ENCODE results near the gene UBR2. TPM values are rescaled to one million over a fixed set of nuclear protein-coding genes. Genes with fewer than 3 reads are reported as not detected.
"Not testable (repeated sequence)": the region's sequence is repeated elsewhere in the genome, so short reads cannot be mapped to it uniquely, and the experiment has no call there.

Gene UBR2
- total RNA-seq, 1 experiment from 2014 or later = 13.1 TPM

DNA sequence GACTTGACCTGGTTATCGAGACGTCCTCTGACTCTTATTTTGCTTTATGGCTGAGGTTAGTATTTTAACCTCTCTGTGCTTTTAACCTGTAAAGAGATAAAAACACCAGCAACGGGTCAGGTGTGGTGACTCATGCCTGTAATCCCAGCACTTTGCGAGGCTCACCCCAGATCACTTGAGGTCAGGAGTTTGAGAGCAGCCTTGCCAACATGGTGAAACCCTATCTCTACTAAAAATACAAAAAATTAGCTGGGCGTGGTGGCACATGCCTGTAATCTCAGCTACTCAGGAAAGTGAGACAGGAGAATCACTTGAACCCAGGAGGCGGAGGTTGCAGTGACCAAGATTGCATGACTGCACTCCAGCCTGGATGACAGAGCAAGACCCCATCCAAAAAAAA, 110.5 kb downstream of the UBR2 start:
- DNase-seq; H3K4me3 ChIP-seq (ENCODE audit: insufficient read depth, low read depth, low read length); H3K27me3 ChIP-seq (ENCODE audit: control insufficient read depth, insufficient read depth, low read length): not testable (repeated sequence)
- H3K36me3 ChIP-seq (replicated peaks; ENCODE audit: control insufficient read depth, insufficient read depth, low read length) = peaks cover 21% of the 10 kb centered on the region

DNA sequence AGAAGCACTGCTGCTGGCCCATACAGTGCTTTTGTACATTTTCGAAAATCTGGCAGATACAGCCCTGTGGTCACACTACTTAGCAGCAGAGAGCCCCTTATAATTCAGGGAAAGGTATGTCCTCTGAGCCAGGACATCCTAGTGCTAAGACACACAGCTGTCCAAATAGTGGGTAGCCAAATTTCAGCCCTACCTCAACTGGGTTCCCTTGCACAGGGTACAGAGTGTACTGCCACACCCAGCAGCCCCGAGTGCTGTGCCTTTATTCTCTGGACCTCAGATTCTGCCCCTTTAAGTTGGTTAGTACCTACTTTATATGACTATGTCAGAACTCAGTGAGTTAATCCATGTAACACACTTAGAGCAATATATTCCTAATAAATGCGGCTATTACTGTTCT, 111.0 kb downstream of the UBR2 start:
- H3K4me3 ChIP-seq (ENCODE audit: insufficient read depth, low read depth, low read length) = no peak overlapping the region
- peaks cover 20% of the 10 kb centered on the region for H3K36me3 ChIP-seq (replicated peaks; ENCODE audit: control insufficient read depth, insufficient read depth, low read length)
- no peak for DNase-seq
- no peaks in the 10 kb centered on the region for H3K27me3 ChIP-seq (ENCODE audit: control insufficient read depth, insufficient read depth, low read length)

DNA sequence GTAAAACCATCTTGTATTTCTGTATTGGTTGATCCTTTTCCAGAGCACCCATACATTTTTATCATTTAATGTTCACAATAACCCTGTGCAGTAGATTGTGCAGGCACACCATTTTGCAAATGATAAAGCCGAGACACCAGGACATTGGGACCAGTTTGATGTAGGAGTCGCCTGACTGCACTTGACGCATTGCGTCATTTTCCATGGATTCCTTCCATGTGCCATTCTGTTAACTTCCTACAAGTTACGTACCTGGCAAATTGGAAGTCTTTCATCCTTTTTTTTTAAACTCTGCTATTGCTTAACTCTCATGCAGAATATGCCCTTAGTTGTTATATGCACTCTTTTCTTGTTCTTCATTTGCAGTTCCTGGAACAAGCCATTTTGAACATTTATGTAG, 115.5 kb downstream of the UBR2 start:
- H3K27me3 ChIP-seq (ENCODE audit: control insufficient read depth, insufficient read depth, low read length) = no peaks in the 10 kb centered on the region
- DNase-seq = no peak
- no peak overlapping the region for H3K4me3 ChIP-seq (ENCODE audit: insufficient read depth, low read depth, low read length)
- peaks cover 16% of the 10 kb centered on the region for H3K36me3 ChIP-seq (replicated peaks; ENCODE audit: control insufficient read depth, insufficient read depth, low read length)

DNA sequence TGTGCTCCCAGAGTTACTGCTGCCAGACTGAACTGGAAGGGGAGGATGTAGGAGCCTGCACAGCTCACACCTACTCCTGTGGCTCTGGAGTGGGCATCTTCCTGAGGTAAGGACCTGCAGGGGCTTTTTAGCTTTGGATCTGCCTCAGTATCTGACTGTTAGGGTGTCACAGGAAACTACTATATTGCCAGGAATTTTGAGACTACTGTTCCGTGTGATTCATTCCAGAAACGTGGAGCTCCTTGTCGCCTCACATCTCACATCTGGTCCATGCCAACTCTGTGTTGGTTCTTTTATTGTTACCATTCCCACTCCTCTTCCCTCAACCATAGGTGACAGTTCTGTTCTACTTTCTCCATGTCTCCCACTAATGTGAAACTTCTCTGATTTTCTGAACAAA, 124.5 kb downstream of the UBR2 start:
- Histone ChIP-seq H3K4me3 (ENCODE audit: insufficient read depth, low read depth, low read length) (no peak overlapping the region), H3K27me3 (ENCODE audit: control insufficient read depth, insufficient read depth, low read length) (no peaks in the 10 kb centered on the region), H3K36me3 (replicated peaks; ENCODE audit: control insufficient read depth, insufficient read depth, low read length) (peaks cover 22% of the 10 kb centered on the region)
- DNase-seq = no peak

DNA sequence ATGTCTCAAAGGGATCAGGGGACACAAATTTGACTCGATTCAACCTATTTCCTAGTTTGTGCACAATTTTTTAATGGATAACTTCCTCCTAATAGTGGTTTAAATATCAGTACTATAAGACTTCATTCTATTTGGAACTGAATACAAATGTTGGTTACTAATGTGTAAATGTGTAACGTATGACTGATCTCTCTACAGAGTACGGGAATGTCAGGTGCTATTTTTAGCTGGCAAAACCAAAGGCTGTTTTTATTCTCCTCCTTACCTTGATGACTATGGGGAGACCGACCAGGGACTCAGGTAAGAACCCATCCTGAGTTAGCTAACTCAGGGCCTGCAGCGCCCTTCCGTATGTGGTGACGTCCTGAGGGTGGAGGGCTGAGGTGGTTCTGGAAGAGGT, 125.5 kb downstream of the UBR2 start:
- no peak for DNase-seq
- Histone ChIP-seq H3K36me3 (replicated peaks; ENCODE audit: control insufficient read depth, insufficient read depth, low read length) (peaks cover 22% of the 10 kb centered on the region), H3K27me3 (ENCODE audit: control insufficient read depth, insufficient read depth, low read length) (no peaks in the 10 kb centered on the region), H3K4me3 (ENCODE audit: insufficient read depth, low read depth, low read length) (no peak overlapping the region)

DNA sequence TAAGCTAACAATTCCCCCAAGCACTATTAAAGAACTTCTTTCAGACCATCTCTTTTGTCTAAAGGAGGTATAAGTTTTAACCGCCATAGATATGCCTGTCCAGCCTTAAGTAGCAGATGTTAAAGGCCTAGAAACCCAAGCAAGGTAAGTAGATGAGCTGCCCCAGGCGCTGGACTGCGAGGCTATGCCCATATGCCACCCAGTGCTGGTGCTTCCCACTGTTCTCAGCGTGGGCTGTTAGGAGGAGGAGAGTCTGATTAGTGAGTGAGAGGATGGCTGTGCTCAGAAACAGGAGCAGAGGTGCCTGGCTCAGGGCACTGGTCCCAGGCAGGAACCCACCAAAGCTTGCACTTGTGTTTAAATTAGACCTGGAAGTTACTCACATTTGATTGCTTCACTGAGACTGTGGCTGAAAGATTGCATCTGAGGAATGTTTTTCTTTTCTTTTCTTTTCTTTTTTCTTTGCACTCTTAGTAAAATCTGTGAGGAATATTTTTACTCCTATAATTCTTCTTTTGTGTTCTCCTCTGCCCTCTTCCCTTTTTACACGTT, 126.4 kb downstream of the UBR2 start:
- H3K27me3 ChIP-seq (ENCODE audit: control insufficient read depth, insufficient read depth, low read length) = no peaks in the 10 kb centered on the region
- no peak for DNase-seq
- H3K36me3 ChIP-seq (replicated peaks; ENCODE audit: control insufficient read depth, insufficient read depth, low read length) = peaks cover 18% of the 10 kb centered on the region
- H3K4me3 ChIP-seq (ENCODE audit: insufficient read depth, low read depth, low read length) = no peak overlapping the region

DNA sequence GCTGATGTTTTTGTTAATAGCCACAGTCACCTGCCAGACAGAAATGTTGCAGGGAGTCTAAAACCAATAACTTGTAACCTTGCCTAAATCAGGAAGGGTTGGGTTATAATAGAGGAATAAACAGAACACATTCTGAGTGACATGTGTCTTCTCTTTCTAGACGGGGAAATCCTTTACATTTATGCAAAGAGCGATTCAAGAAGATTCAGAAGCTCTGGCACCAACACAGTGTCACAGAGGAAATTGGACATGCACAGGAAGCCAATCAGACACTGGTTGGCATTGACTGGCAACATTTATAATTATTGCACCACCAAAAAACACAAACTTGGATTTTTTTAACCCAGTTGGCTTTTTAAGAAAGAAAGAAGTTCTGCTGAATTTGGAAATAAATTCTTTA, 127.0 kb downstream of the UBR2 start:
- peaks cover 18% of the 10 kb centered on the region for H3K36me3 ChIP-seq (replicated peaks; ENCODE audit: control insufficient read depth, insufficient read depth, low read length)
- H3K4me3 ChIP-seq (ENCODE audit: insufficient read depth, low read depth, low read length) = no peak overlapping the region
- no peaks in the 10 kb centered on the region for H3K27me3 ChIP-seq (ENCODE audit: control insufficient read depth, insufficient read depth, low read length)
- no peak for DNase-seq

DNA sequence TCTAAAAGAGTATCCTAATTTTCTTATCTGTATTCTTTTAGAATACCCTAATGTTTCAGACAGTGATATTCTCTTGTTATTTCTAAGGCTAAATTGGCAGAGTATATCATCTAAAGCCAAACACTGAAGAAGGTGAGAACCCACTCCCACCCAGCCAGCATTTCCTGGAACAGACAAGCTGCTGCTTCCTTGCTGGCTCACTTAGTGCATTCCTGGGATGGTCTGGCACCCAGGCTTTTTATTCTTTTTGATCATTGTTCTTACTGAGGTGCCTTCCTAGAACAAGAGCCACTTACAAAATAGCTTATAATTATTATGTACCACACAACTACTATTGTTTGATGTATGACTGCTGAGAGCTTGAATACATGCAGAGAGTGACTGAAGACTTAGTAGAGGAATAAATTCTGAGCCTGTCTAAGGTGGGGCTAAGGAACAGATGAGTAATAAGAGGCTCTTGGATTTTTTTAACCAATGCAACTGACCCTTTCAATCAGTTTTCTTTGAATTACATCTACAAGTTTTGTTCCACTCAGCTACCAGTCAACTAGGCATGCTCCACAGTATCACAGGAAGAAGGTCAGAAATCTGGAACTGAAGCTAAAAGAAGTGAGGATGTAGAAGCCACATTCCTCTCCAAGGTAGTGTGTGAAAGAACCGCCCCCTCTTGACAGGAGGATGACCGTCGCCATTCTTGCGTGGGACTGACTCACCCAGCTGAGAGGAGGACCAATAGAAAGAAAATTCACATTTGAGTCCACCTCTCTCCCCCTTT, 128.5 kb downstream of the UBR2 start:
- peaks cover 18% of the 10 kb centered on the region for H3K36me3 ChIP-seq (replicated peaks; ENCODE audit: control insufficient read depth, insufficient read depth, low read length)
- DNase-seq = no peak
- H3K4me3 ChIP-seq (ENCODE audit: insufficient read depth, low read depth, low read length) = no peak overlapping the region
- no peaks in the 10 kb centered on the region for H3K27me3 ChIP-seq (ENCODE audit: control insufficient read depth, insufficient read depth, low read length)

DNA sequence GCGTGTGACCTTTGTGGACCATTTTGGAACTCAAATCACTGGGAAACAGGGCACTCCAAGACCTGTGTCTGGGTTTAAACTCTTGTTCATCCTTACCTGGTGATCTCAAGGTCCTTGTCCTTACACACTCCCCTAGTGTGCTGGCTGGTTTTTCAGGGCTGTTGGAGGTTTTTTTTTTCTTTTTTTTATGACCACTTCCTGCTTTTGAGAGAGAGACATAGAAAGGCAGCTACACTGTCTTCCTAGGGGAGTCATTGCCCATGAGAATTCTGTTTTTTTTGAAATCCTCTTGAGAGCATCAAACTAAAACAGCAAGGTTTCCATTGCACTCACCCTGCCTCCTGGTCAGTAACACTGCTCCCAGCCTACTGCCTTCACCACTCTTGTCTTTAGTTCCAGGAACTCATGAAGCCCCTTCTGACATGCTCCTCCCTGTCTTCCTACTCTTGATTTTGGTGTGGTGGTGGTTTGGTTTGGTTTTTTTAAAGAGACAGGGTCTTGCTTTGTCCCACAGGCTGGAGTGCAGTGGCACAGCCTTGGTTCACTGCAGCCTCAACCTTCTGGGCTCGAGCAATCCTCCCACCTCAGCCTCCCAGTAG, 130.0 kb downstream of the UBR2 start:
- no peak overlapping the region for H3K4me3 ChIP-seq (ENCODE audit: insufficient read depth, low read depth, low read length)
- DNase-seq = no peak
- H3K36me3 ChIP-seq (replicated peaks; ENCODE audit: control insufficient read depth, insufficient read depth, low read length) = peaks cover 11% of the 10 kb centered on the region
- H3K27me3 ChIP-seq (ENCODE audit: control insufficient read depth, insufficient read depth, low read length) = no peaks in the 10 kb centered on the region

DNA sequence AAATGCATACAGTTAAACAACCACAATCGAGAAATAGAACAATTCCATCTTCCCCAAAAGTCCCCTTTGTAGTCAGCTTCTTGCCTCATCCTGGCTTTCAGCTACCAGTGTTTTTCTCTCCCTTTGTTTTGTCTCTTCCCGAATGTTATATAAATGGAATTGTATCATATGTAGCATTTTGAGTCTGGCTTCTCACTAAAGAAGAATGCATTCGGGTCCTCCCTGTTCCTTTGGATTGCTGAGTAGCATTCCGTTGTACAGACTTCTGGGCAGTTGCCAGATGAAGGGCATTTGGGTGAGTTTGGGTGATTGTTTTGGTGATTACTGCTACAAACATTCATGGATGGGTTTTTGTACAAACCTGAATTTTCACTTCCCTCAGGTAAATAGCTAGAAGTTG, 130.8 kb downstream of the UBR2 start:
- Histone ChIP-seq H3K4me3 (ENCODE audit: insufficient read depth, low read depth, low read length) (no peak overlapping the region), H3K27me3 (ENCODE audit: control insufficient read depth, insufficient read depth, low read length) (no peaks in the 10 kb centered on the region), H3K36me3 (replicated peaks; ENCODE audit: control insufficient read depth, insufficient read depth, low read length) (peaks cover 9% of the 10 kb centered on the region)
- no peak for DNase-seq

DNA sequence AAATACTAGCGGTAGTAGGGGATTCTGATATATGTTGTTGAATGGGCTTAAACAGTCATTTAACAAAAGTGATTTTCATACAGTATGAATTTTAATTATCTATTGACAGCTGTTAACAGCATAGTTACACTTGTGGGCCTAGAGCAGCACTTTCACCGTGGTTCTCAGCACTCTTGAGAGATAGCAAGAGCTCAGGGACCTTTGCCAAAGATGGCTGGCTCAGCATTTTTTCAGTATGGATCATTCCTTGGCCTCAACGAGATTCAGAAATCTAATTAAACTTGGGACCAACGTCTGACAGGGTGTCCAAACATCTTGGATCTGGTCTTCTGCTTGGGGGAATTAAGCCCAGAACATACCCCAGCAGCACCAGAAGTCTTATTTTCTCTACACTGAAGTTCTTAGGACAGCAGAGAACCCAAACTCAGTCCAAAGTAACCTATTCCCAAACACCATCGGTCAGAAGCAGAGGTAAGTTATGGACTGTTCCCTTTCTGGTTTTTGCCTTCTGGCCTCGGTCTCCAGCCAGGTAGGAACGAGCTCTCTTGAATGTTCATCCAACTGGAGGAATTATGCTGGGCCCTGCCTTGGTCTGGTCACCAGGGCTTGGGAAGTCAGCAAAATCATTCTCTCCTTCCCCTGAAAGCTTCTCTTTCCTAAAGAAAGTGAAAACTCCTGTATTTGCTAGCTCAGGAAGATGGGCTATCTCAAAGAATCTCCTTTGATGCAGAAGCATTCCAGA, 132.9 kb downstream of the UBR2 start:
- no peaks in the 10 kb centered on the region for H3K27me3 ChIP-seq (ENCODE audit: control insufficient read depth, insufficient read depth, low read length)
- H3K4me3 ChIP-seq (ENCODE audit: insufficient read depth, low read depth, low read length) = no peak overlapping the region
- peaks cover 1% of the 10 kb centered on the region for H3K36me3 ChIP-seq (replicated peaks; ENCODE audit: control insufficient read depth, insufficient read depth, low read length)
- no peak for DNase-seq

DNA sequence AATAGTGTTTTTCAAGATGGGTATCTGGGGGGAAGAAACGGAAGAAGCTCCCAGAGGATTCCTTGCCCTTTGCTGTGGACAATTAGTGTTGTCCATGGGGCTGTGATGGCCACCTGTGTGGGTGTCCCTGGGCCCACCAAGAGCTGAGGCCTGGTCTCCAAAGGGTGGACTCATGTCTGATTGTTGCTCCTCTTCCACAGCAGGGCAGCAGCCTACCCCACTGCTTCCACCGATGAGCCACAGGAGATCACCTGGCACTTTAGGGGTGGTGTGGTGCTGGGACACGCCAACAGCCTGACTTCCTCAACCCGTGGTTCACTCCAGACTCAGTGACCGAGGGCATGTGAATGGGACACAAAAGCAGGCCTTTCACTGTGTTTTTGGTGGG, 133.4 kb downstream of the UBR2 start:
- no peak for DNase-seq
- Histone ChIP-seq H3K36me3 (replicated peaks; ENCODE audit: control insufficient read depth, insufficient read depth, low read length) (peaks cover 1% of the 10 kb centered on the region), H3K4me3 (ENCODE audit: insufficient read depth, low read depth, low read length) (no peak overlapping the region), H3K27me3 (ENCODE audit: control insufficient read depth, insufficient read depth, low read length) (no peaks in the 10 kb centered on the region)

DNA sequence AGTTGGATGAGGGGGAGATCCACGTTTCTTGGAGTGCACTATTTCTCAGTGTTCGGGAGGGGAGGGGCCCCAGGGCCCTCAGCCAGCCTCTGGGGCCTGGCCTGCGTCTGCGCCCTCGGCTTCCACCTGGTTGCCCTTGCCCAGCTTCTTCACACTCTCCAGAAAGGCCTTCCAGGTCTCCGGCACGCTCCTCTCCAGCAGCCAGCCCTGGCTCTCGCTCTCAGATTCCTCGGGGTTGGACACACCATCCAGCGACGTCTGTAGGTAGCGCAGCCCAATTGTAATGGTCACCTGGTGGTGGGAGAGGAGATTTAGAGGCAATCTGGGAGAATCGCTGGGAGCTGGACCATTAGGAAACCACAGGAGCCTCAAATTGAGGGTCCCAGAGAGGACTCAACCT, 134.4 kb downstream of the UBR2 start:
- peaks cover 1% of the 10 kb centered on the region for H3K36me3 ChIP-seq (replicated peaks; ENCODE audit: control insufficient read depth, insufficient read depth, low read length)
- DNase-seq = peak; percentile 54
- no peaks in the 10 kb centered on the region for H3K27me3 ChIP-seq (ENCODE audit: control insufficient read depth, insufficient read depth, low read length)
- H3K4me3 ChIP-seq (ENCODE audit: insufficient read depth, low read depth, low read length) = no peak overlapping the region

DNA sequence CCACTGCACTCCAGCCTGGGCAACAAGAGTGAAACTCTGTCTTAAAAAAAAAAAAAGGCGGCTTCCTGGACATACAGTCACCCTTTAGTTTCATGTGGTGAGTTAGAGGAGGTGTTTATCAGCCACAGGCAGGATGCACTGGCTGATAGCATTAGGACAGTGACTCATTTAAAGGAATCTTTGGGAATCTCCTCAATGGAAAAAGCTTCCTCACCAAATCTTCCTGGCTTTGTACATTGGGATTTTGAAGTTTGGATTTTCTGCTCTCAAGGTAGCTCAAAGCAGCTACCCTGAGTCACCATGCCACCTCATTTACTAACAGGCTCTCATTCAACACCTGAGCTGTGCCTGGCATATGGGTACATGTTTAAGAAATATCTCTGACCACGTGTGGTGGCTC, 138.4 kb downstream of the UBR2 start:
- Histone ChIP-seq H3K36me3 (replicated peaks; ENCODE audit: control insufficient read depth, insufficient read depth, low read length) (no peaks in the 10 kb centered on the region), H3K27me3 (ENCODE audit: control insufficient read depth, insufficient read depth, low read length) (no peaks in the 10 kb centered on the region), H3K4me3 (ENCODE audit: insufficient read depth, low read depth, low read length) (no peak overlapping the region)
- DNase-seq = no peak

DNA sequence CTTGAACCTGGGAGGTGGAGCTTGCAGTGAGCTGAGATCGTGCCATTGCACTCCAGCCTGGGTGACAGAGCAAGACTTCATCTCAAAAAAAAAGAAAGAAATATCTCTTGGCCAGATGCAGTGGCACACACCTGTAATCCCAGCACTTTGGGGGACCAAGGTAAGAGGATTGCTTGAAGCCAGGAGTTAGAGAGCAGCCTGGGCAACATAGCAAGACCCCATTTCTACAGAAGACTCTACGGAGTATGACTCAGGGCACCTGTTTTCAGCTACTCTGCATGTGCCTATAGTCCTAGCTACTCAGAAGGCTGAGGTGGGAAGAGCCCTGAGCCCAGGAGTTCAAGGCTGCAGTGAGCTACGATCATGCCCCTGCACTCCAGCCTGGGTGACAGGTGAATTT, 139.0 kb downstream of the UBR2 start:
- not testable (repeated sequence) for DNase-seq; H3K36me3 ChIP-seq (replicated peaks; ENCODE audit: control insufficient read depth, insufficient read depth, low read length); H3K4me3 ChIP-seq (ENCODE audit: insufficient read depth, low read depth, low read length); H3K27me3 ChIP-seq (ENCODE audit: control insufficient read depth, insufficient read depth, low read length)
